Measurements from ENCODE around the gene WDR33. TPM values are rescaled to one million over a fixed set of nuclear protein-coding genes. Genes with fewer than 3 reads are reported as not detected.

The WDR33 gene
- 22.8 and 24.0 TPM in 2 replicates for total RNA-seq

GRCh38 chr2:127810619-127811396, at the start of gene WDR33:
Gene WDR33, minus strand, starts transcription at chr2:127811171. Its CDS starts 40,190 bp downstream, at chr2:127770981.

GRCh38 chr2:127701193-127701650, 109.7 kb downstream of the WDR33 start, which contains the start of gene SFT2D3:
Gene SFT2D3, plus strand, starts transcription at chr2:127701497. Its CDS starts 32 bp downstream, at chr2:127701529.

GRCh38 chr2:127675331-127676261, 135.4 kb downstream of the WDR33 start, which contains the start of gene LIMS2:
Gene LIMS2, minus strand, starts transcription at chr2:127675530. Its CDS starts 506 bp downstream, at chr2:127675024.

Other genes with a start within 250 kb of the WDR33 start
- not detected in 2 replicates for gene GPR17, start 165.0 kb downstream of the WDR33 start, total RNA-seq
- 2.7 and 4.8 TPM in 2 replicates for gene LIMS2, start 135.6 kb downstream of the WDR33 start, total RNA-seq
- gene SFT2D3, start 109.7 kb downstream of the WDR33 start, total RNA-seq = 4.4 and 5.6 TPM in 2 replicates
- 18.6 and 46.6 TPM in 2 replicates for gene POLR2D, start 47.0 kb upstream of the WDR33 start, total RNA-seq
- 17.2 and 17.3 TPM in 2 replicates for gene AMMECR1L, start 74.8 kb upstream of the WDR33 start, total RNA-seq
- 2.1 and 2.8 TPM in 2 replicates for gene SAP130, start 216.9 kb upstream of the WDR33 start, total RNA-seq

Measured in regular cardiac myocyte (primary cell).